GM21390 (cell line): ENCODE results near the gene RPTOR.
"Not testable (repeated sequence)": the region's sequence is repeated elsewhere in the genome, so short reads cannot be mapped to it uniquely, and the experiment has no call there.

ENCODE experiments used
- ATAC-seq: cut with Tn5 transposase; IDR thresholded peaks from one replicate; pipeline ENCODE4 v1.9.1; 2021; ENCODE audit not compliant: unreplicated experiment

RPTOR gene

GRCh38 chr17:80868022-80868609 is 323.5 kb downstream of the RPTOR start:
- ATAC-seq, result no peak

GRCh38 chr17:80869481-80870145 is 325.0 kb downstream of the RPTOR start:
- no peak for ATAC-seq

- no peak for ATAC-seq
Observed at GRCh38 chr17:80870401-80870800, 325.8 kb downstream of the RPTOR start.

- no peak for ATAC-seq
Observed at GRCh38 chr17:80871341-80871740, 326.7 kb downstream of the RPTOR start.

GRCh38 chr17:80872001-80872500 is 327.4 kb downstream of the RPTOR start:
- no peak for ATAC-seq

GRCh38 chr17:80872501-80873306 is 328.1 kb downstream of the RPTOR start:
- ATAC-seq, result no peak

- ATAC-seq, result no peak
Observed at GRCh38 chr17:80873307-80873951, 328.8 kb downstream of the RPTOR start.

- no peak for ATAC-seq
Observed at GRCh38 chr17:80874866-80875445, 330.3 kb downstream of the RPTOR start.

- ATAC-seq, result not testable (repeated sequence)
Observed at GRCh38 chr17:80875480-80875995, 330.9 kb downstream of the RPTOR start.

- not testable (repeated sequence) for ATAC-seq
Observed at GRCh38 chr17:80876456-80876949, 331.9 kb downstream of the RPTOR start.

- ATAC-seq, result peak; percentile 86
Observed at GRCh38 chr17:80876950-80877728, 332.5 kb downstream of the RPTOR start.

- ATAC-seq, result no peak
Observed at GRCh38 chr17:80877729-80878303, 333.2 kb downstream of the RPTOR start.

- ATAC-seq, result no peak
Observed at GRCh38 chr17:80878876-80879722, 334.5 kb downstream of the RPTOR start.

GRCh38 chr17:80879723-80880647 is 335.3 kb downstream of the RPTOR start:
- ATAC-seq, result no peak

GRCh38 chr17:80880648-80880985 is 336.0 kb downstream of the RPTOR start:
- ATAC-seq, result no peak

- no peak for ATAC-seq
Observed at GRCh38 chr17:80881306-80881705, 336.7 kb downstream of the RPTOR start.

- no peak for ATAC-seq
Observed at GRCh38 chr17:80882323-80882722, 337.7 kb downstream of the RPTOR start.
